ENCODE results near the gene NINL. TPM values are rescaled to one million over a fixed set of nuclear protein-coding genes. Genes with fewer than 3 reads are reported as not detected.

NINL gene
- total RNA-seq, 1 experiment from 2014 or later = 7.2 TPM

DNA sequence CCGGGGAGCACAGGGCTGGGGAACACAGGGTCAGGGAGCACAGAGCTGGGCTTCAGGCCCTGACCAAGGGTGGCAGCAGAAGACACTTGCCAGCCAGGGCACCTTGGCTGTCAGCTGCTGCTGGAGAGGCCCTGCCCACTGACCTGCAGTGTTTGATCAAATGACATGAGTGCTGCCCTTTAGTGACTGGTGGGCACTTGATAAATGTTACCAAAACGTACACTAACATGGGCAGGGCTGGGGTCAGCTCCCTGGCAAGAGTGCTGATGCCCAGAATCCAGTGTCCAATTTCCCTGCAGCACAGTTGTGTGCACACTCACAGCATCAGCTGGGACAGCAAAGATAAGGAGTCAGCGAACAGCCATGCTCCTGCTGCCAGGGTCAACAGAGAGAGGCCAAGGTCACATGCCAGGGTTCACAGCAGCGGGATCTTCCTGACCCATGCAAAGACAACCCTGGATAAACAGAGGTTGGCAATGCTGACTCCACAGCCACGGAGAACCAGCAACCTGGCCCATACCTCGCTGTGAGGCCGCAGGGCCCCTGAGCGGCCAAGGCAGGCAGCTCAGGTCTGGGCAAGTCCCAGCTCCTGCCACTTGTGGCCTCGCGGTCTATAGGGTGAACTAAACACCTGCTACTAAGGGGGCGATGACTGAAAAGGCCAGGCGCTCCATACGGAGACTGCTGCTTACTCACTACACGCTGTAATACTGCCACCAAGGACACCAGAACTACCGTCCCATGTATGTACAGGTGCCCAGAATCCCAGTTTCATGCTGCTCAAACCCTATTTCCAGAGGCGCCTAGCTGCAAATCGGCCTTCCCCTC, 46.3 kb downstream of the NINL start:
- H3K27ac ChIP-seq (ENCODE audit: low read depth, low read length) = no peak overlapping the region
- TF ChIP-seq EZH2phosphoT487 (IDR thresholded peaks at IDR 0.05; ENCODE audit: borderline replicate concordance) (no peak), ZBTB33 (IDR thresholded peaks at IDR 0.05; ENCODE audit: extremely low read depth, insufficient replicate concordance, low read length) (no peak), CTCF (IDR thresholded peaks at IDR 0.05 in 2 of 3, conservative IDR thresholded peaks at IDR 0.05 in 1 of 3; ENCODE audit: borderline replicate concordance in 1 of 3, insufficient read depth in 1 of 3, low read depth in 2 of 3, low read length in 2 of 3) (no peak), ELF1 (IDR thresholded peaks at IDR 0.05; ENCODE audit: borderline replicate concordance, low read depth) (no peak), SP1 (IDR thresholded peaks at IDR 0.05; ENCODE audit: low read depth) (no peak), YY1 (IDR thresholded peaks at IDR 0.05; ENCODE audit: extremely low read depth, insufficient replicate concordance, low read depth, low read length) (no peak), TCF7L2 (IDR thresholded peaks at IDR 0.05; ENCODE audit: borderline replicate concordance, extremely low read depth, insufficient read depth, insufficient read length) (no peak)
- TF ChIP-seq, protein P1, sequence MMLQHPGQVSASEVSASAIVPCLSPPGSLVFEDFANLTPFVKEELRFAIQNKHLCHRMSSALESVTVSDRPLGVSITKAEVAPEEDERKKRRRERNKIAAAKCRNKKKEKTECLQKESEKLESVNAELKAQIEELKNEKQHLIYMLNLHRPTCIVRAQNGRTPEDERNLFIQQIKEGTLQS (IDR thresholded peaks at IDR 0.05) = no peak
- H3K9me2 ChIP-seq (ENCODE audit: insufficient read depth) = no peaks in the 10 kb centered on the region
- peaks cover 4 to 12% of the 10 kb centered on the region in 2 experiments; a peak in 1 of 4 replicates for H3K4me1 ChIP-seq (ENCODE audit: control insufficient read depth in 1 of 2, insufficient read depth in 2 of 2, low read length in 2 of 2)
- H3K79me2 ChIP-seq (ENCODE audit: insufficient read depth, low read length) = no peaks in the 10 kb centered on the region
- no peaks in the 10 kb centered on the region for H3K27me3 ChIP-seq (ENCODE audit: insufficient read depth, low read length)
- H3K9me3 ChIP-seq (ENCODE audit: control insufficient read depth in 1 of 2, insufficient read depth in 1 of 2, low read depth in 1 of 2, low read length in 2 of 2) = no peaks in the 10 kb centered on the region
- H3K36me3 ChIP-seq (ENCODE audit: control insufficient read depth in 1 of 2, insufficient read depth in 2 of 2, low read length in 2 of 2) = no peaks in the 10 kb centered on the region
- ATAC-seq (no peak), DNase-seq (ENCODE audit: low read depth, low spot score) (no peak)
- no peak overlapping the region for H3K4me2 ChIP-seq (ENCODE audit: low read length)
- RAD21 ChIA-PET (ENCODE audit: low non-redundant PET in 1 of 2, low total read pairs in 2 of 2, uncharacterized antibody in 2 of 2, unreplicated experiment in 2 of 2) = no interaction called here
- no peaks in the 10 kb centered on the region for H4K20me1 ChIP-seq (ENCODE audit: insufficient read depth)
- no peak overlapping the region for H2AFZ ChIP-seq (ENCODE audit: low read depth, low read length, poor library complexity, severe bottlenecking)
- CTCF ChIA-PET = no interaction called here
- no peak overlapping the region for H3K9ac ChIP-seq (ENCODE audit: low read length)
- BruUV-seq (replicated peaks) = no TSS peak
- POLR2A ChIA-PET = no interaction called here
- intact Hi-C loops (cut with micrococcal nuclease) = no loop called here
- no peak overlapping the region for H3K4me3 ChIP-seq (replicated peaks in 1 of 2; ENCODE audit: low read depth in 1 of 2, low read length in 2 of 2)
